ENCODE data around the gene MEN1.

The MEN1 gene

DNA sequence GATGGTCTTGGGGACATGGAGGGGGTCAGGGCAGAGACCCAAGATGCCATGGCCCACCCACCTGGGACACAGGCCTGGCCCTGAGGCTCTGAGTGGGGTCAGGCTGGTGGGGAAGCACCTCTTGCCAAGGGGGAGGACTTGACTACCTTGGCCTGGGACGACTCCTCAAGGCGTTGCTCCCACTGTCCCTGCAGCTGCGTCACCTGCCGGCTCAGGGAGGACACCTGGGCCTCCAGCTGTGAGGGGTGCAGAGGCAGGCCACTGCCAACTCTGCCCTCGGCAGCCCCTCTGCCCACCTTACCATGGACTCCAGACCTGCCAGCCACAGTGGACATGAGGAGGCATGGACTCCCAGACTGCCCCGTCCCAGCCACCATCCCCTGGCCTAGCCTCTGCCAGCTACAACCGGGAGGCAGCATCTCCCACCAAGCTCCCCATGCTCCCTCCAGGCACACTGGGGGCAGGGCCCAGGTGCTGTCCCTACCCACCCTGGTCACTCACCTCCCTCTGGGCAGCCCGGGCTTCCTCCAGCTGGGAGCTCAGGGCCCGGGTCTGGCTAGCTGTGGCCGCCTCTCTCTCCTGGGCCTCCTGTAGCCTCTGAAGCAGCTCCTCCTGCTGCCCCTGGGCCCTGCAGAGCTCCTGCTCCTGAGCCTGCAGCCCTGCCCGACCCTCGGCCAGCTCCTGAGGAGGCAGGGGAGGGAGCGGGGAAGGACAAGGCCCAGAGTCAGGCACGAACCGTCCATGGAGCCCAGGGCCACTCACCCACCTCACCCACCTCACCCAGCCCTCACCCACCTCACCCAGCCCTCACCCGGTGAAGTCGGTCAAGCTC, 25.5 kb upstream of the MEN1 start:
- TF ChIP-seq TEAD4 (IDR thresholded peaks at IDR 0.05) (no peak), EP300 (IDR thresholded peaks at IDR 0.05; ENCODE audit: borderline replicate concordance) (no peak), TCF12 (IDR thresholded peaks at IDR 0.05; ENCODE audit: low read depth) (no peak), FOXM1 (IDR thresholded peaks at IDR 0.05; ENCODE audit: borderline replicate concordance, low read depth) (no peak), ZBTB7A (IDR thresholded peaks at IDR 0.05; ENCODE audit: low read depth) (no peak), YY1 (IDR thresholded peaks at IDR 0.05; ENCODE audit: low read depth) (no peak), CEBPB (IDR thresholded peaks at IDR 0.05) (no peak), NFIC (IDR thresholded peaks at IDR 0.05) (no peak), RAD21 (IDR thresholded peaks at IDR 0.05; ENCODE audit: low read depth) (no peak), USF1 (IDR thresholded peaks at IDR 0.05) (no peak), TAF1 (IDR thresholded peaks at IDR 0.05; ENCODE audit: low read depth) (no peak), EGR1 (IDR thresholded peaks at IDR 0.05) (no peak), CREB1 (IDR thresholded peaks at IDR 0.05; ENCODE audit: low read depth) (no peak)
- TF ChIP-seq, protein P1, sequence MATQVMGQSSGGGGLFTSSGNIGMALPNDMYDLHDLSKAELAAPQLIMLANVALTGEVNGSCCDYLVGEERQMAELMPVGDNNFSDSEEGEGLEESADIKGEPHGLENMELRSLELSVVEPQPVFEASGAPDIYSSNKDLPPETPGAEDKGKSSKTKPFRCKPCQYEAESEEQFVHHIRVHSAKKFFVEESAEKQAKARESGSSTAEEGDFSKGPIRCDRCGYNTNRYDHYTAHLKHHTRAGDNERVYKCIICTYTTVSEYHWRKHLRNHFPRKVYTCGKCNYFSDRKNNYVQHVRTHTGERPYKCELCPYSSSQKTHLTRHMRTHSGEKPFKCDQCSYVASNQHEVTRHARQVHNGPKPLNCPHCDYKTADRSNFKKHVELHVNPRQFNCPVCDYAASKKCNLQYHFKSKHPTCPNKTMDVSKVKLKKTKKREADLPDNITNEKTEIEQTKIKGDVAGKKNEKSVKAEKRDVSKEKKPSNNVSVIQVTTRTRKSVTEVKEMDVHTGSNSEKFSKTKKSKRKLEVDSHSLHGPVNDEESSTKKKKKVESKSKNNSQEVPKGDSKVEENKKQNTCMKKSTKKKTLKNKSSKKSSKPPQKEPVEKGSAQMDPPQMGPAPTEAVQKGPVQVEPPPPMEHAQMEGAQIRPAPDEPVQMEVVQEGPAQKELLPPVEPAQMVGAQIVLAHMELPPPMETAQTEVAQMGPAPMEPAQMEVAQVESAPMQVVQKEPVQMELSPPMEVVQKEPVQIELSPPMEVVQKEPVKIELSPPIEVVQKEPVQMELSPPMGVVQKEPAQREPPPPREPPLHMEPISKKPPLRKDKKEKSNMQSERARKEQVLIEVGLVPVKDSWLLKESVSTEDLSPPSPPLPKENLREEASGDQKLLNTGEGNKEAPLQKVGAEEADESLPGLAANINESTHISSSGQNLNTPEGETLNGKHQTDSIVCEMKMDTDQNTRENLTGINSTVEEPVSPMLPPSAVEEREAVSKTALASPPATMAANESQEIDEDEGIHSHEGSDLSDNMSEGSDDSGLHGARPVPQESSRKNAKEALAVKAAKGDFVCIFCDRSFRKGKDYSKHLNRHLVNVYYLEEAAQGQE (IDR thresholded peaks at IDR 0.05; ENCODE audit: low read depth), result no peak
- TF ChIP-seq, protein P2, sequence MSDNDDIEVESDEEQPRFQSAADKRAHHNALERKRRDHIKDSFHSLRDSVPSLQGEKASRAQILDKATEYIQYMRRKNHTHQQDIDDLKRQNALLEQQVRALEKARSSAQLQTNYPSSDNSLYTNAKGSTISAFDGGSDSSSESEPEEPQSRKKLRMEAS (IDR thresholded peaks at IDR 0.05), result no peak

- TF ChIP-seq, protein P1 (IDR thresholded peaks at IDR 0.05; ENCODE audit: low read depth), result no peak
- no peak for TF ChIP-seq USF1 (IDR thresholded peaks at IDR 0.05)
- TF ChIP-seq RAD21 (IDR thresholded peaks at IDR 0.05; ENCODE audit: low read depth), result 0 out of 2 replicates have a peak, but pooled peaks have one; percentile 1
- no peak for TF ChIP-seq CREB1 (IDR thresholded peaks at IDR 0.05; ENCODE audit: low read depth)
- no peak for TF ChIP-seq EGR1 (IDR thresholded peaks at IDR 0.05)
- TF ChIP-seq CEBPB (IDR thresholded peaks at IDR 0.05), result no peak
- peak; percentile 69; the same call in 1 of the 2 replicates for TF ChIP-seq NFIC (IDR thresholded peaks at IDR 0.05)
- no peak for TF ChIP-seq FOXM1 (IDR thresholded peaks at IDR 0.05; ENCODE audit: borderline replicate concordance, low read depth)
- TF ChIP-seq YY1 (IDR thresholded peaks at IDR 0.05; ENCODE audit: low read depth), result no peak
- TF ChIP-seq, protein P2 (IDR thresholded peaks at IDR 0.05), result peak; percentile 52; the same call in 1 of the 2 replicates
- peak; percentile 58; the same call in 1 of the 2 replicates for TF ChIP-seq TCF12 (IDR thresholded peaks at IDR 0.05; ENCODE audit: low read depth)
- peak; percentile 58 for TF ChIP-seq TEAD4 (IDR thresholded peaks at IDR 0.05)
Observed at GRCh38 chr11:64834723-64835615, 24.6 kb upstream of the MEN1 start.

DNA sequence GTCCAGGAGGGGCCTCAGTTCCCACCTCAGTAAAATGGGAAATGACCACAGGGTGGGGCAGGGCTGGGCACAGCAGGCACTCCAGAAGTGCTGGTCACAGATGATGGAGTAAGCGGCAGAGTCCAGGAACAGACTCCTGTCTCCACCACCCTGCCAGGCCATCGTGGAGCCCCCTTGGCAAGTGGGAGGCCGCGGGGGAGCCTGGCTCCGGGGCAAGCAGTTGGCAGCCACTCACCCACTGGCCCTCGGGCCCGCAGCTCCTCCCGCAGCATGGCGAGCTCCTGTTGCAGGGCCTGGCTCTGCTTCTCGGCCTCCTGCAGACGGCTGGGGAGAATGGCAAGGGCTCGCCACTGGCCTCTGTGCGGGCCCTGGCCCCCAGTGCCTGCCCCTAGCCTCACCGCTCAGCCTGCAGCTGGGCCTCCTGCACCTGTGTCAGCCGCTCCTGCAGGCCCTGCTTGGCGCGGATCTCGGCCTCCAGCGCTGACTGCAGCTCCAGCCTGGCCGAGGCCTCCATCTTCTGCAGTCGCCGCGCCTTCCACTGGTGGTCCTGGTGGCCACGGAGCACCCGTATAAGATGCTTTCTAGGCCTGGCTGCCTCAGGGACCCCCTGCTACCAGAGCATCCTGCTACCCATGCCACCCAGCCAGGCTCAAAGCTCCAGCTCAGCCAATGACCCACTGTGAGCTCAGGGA, 23.8 kb upstream of the MEN1 start:
- TF ChIP-seq, protein P1 (IDR thresholded peaks at IDR 0.05; ENCODE audit: low read depth), result no peak
- TF ChIP-seq NFIC (IDR thresholded peaks at IDR 0.05) (no peak), CEBPB (IDR thresholded peaks at IDR 0.05) (no peak), FOXM1 (IDR thresholded peaks at IDR 0.05; ENCODE audit: borderline replicate concordance, low read depth) (no peak), TCF12 (IDR thresholded peaks at IDR 0.05; ENCODE audit: low read depth) (no peak), CREB1 (IDR thresholded peaks at IDR 0.05; ENCODE audit: low read depth) (no peak), RAD21 (IDR thresholded peaks at IDR 0.05; ENCODE audit: low read depth) (no peak), USF1 (IDR thresholded peaks at IDR 0.05) (no peak), EP300 (IDR thresholded peaks at IDR 0.05; ENCODE audit: borderline replicate concordance) (no peak), TEAD4 (IDR thresholded peaks at IDR 0.05) (no peak), TAF1 (IDR thresholded peaks at IDR 0.05; ENCODE audit: low read depth) (no peak), ZBTB7A (IDR thresholded peaks at IDR 0.05; ENCODE audit: low read depth) (no peak), YY1 (IDR thresholded peaks at IDR 0.05; ENCODE audit: low read depth) (no peak), EGR1 (IDR thresholded peaks at IDR 0.05) (no peak)
- TF ChIP-seq, protein P2 (IDR thresholded peaks at IDR 0.05), result no peak

Data from Ishikawa (cell line).